GM23338 (cell line): Measurements from ENCODE around the gene PTGIS. TPM values are rescaled to one million over a fixed set of nuclear protein-coding genes. Genes with fewer than 3 reads are reported as not detected.

Experiments used
- ATAC-seq: fragments of 200-7000 bp; cut with Tn5 transposase; 3 replicates; pipeline ENCODE4 v1.9.1; 2020
- DNase-seq: peaks from one replicate; pipeline ENCODE4 v3.0.0-alpha.2; 2015; ENCODE audit warnings: low spot score
- H2AFZ ChIP-seq: fragments of 200-600 bp; sonication (generic); 2 replicates; pipeline ENCODE4 v1.8.0; 2016; ENCODE audit warnings: antibody characterized with exemption, mild to moderate bottlenecking, moderate library complexity
- H3F3A ChIP-seq: fragments of 200-600 bp; sonication (generic); replicated peaks from 2 replicates; pipeline ENCODE4 v1.8.0; 2017; ENCODE audit warnings: antibody characterized with exemption, mixed run types, low read depth
- H3K27ac ChIP-seq: fragments of 200-600 bp; sonication (generic); 2 replicates; pipeline ENCODE4 v1.6.1; 2016; ENCODE audit warnings: low read depth
- H3K27me3 ChIP-seq: fragments of 200-600 bp; sonication (generic); 2 replicates; pipeline ENCODE4 v1.8.0; 2016; ENCODE audit warnings: mild to moderate bottlenecking, mixed run types, moderate library complexity; ENCODE audit not compliant: insufficient read depth
- H3K36me3 ChIP-seq: fragments of 200-600 bp; sonication (generic); 2 replicates; pipeline ENCODE4 v1.8.0; 2016; ENCODE audit warnings: mild to moderate bottlenecking; ENCODE audit not compliant: insufficient read depth
- H3K4me1 ChIP-seq: fragments of 200-600 bp; sonication (generic); 2 replicates; pipeline ENCODE4 v1.8.0; 2016; ENCODE audit warnings: mild to moderate bottlenecking, moderate library complexity; ENCODE audit not compliant: insufficient read depth
- H3K4me2 ChIP-seq: fragments of 200-600 bp; sonication (generic); 2 replicates; pipeline ENCODE4 v1.7.1; 2017; ENCODE audit warnings: mixed run types
- H3K4me3 ChIP-seq: fragments of 200-600 bp; sonication (generic); 2 replicates; pipeline ENCODE4 v1.6.1; 2016; ENCODE audit warnings: mixed run types
- H3K79me2 ChIP-seq: fragments of 200-600 bp; sonication (generic); replicated peaks from 2 replicates; pipeline ENCODE4 v1.8.0; 2017; ENCODE audit warnings: mild to moderate bottlenecking; ENCODE audit not compliant: insufficient read depth
- H3K9me2 ChIP-seq: fragments of 200-600 bp; sonication (generic); 2 replicates; pipeline ENCODE4 v1.8.0; 2017; ENCODE audit not compliant: insufficient read depth
- H4K20me1 ChIP-seq: fragments of 200-600 bp; sonication (generic); replicated peaks from 2 replicates; pipeline ENCODE4 v1.8.0; 2017; ENCODE audit warnings: mild to moderate bottlenecking; ENCODE audit not compliant: insufficient read depth
- H3K27ac Mint-ChIP-seq: 2 replicates; pipeline ENCODE4 v1.8.0; 2020; ENCODE audit warnings: inconsistent platforms, mild to moderate bottlenecking, moderate library complexity, mixed read lengths
- H3K27me3 Mint-ChIP-seq: 3 replicates; pipeline ENCODE4 v1.8.0; 2022; ENCODE audit warnings: low read depth, mild to moderate bottlenecking, moderate library complexity, mixed read lengths, inconsistent platforms; ENCODE audit not compliant: insufficient read depth, poor library complexity
- H3K36me3 Mint-ChIP-seq: 3 replicates; pipeline ENCODE4 v1.8.0; 2021; ENCODE audit warnings: low read depth, mild to moderate bottlenecking, inconsistent platforms, moderate library complexity, mixed read lengths
- H3K4me1 Mint-ChIP-seq: 3 replicates; pipeline ENCODE4 v1.8.0; 2020; ENCODE audit warnings: mild to moderate bottlenecking, inconsistent platforms, mixed read lengths
- H3K4me3 Mint-ChIP-seq: 3 replicates; pipeline ENCODE4 v1.8.0; 2021; ENCODE audit warnings: moderate library complexity, mild to moderate bottlenecking, inconsistent platforms, mixed read lengths
- H3K9me3 Mint-ChIP-seq: 3 replicates; pipeline ENCODE4 v1.8.0; 2020; ENCODE audit warnings: moderate library complexity, mild to moderate bottlenecking, inconsistent platforms, mixed read lengths
- CREB1 ChIP-seq: fragments of 250-450 bp; sonication (Bioruptor Pico); IDR thresholded peaks from 2 replicates; pipeline ENCODE4 v1.5.0; 2020; ENCODE audit warnings: low read depth, mild to moderate bottlenecking, moderate library complexity
- JUNB ChIP-seq: IDR thresholded peaks from one replicate; pipeline ENCODE4 v1.6.1; 2016; ENCODE audit warnings: antibody characterized with exemption; ENCODE audit not compliant: unreplicated experiment
- NANOG ChIP-seq: IDR thresholded peaks from 2 replicates; pipeline ENCODE4 v1.6.1; 2016; ENCODE audit warnings: antibody characterized with exemption, borderline replicate concordance
- POLR2AphosphoS5 ChIP-seq: IDR thresholded peaks from 2 replicates; pipeline ENCODE4 v1.6.1; 2016; ENCODE audit warnings: antibody characterized with exemption, low read depth
- polyA plus RNA-seq: library from polyadenylated mRNA; unstranded; fragments of >200 nt; fragmentation: Nextera tagmentation; extraction: Ambion mirVana; gene quantifications from 2 replicates; pipeline ENCODE4 v1.2.1, GENCODE V29; 2016
- total RNA-seq: library from RNA; depleted of rRNA; stranded (reverse); fragments of >200 nt; shearing (Covaris generic); gene quantifications from 2 replicates; pipeline ENCODE4 v1.2.3, GENCODE V29; 2014
- TF ChIP-seq, protein P1 (sequence below), 2 experiments: fragments of 200-600 bp in 1 of 2; sonication (generic) in 1 of 2; conservative IDR thresholded peaks; 2 replicates each; pipeline versions ENCODE4 v1.5.1 to v1.6.1; 2016 to 2017; ENCODE audit warnings: antibody characterized with exemption in 2 of 2, low read depth in 2 of 2, mild to moderate bottlenecking in 2 of 2, moderate library complexity in 1 of 2
- TF ChIP-seq, protein P2 (sequence below): fragments of 250-450 bp; sonication (Bioruptor Pico); IDR thresholded peaks from 2 replicates; pipeline ENCODE4 v1.5.0; 2020; ENCODE audit warnings: mild to moderate bottlenecking, moderate library complexity

Gene PTGIS
- total and polyA plus RNA-seq, 2 experiments from 2014 or later = 6.6 to 28.7 TPM

DNA sequence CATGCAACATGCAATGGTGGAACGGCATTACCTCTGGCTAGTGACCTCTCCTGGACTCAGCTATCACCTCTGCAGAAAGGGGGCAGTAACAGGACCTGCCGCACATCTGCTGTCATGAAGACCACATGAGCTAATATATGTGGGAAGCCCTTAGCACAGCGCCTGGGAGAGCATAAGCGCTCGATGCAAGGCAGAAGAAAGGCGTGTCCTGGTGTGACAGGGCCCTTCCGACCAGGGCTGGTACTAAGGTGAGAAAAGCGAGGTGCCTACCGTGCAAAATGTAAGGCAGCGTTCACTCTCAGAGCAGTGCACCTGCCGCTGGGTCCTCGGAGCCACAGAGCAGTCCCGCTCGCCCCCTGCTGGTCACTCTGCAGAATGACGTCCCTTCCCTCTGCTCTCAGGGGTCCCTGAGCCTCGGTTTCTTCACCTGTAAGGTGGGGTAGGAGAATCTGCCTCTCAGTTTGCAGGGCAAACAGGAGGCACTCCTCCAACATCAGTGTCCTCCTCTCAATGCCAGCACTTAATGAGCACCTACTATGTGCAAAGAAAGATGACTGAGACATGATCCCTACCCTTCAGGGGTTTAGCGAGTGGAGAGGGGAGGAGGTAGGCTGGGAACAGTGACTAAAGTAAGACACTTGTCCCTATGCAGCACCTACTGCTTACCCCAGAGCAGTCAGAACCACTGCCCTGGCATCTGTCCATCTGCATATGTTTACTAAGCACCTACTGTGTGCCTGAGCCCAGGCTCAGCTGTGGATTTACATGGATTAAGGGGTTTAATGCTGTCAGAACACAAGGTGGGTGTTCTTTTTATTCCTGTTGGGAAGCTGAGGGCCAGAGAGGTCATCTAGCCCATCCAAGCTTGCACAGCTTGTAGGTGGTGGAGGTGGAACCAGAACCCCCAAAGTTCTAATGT is 41.1 kb upstream of the PTGIS start:
- TF ChIP-seq, protein P1, sequence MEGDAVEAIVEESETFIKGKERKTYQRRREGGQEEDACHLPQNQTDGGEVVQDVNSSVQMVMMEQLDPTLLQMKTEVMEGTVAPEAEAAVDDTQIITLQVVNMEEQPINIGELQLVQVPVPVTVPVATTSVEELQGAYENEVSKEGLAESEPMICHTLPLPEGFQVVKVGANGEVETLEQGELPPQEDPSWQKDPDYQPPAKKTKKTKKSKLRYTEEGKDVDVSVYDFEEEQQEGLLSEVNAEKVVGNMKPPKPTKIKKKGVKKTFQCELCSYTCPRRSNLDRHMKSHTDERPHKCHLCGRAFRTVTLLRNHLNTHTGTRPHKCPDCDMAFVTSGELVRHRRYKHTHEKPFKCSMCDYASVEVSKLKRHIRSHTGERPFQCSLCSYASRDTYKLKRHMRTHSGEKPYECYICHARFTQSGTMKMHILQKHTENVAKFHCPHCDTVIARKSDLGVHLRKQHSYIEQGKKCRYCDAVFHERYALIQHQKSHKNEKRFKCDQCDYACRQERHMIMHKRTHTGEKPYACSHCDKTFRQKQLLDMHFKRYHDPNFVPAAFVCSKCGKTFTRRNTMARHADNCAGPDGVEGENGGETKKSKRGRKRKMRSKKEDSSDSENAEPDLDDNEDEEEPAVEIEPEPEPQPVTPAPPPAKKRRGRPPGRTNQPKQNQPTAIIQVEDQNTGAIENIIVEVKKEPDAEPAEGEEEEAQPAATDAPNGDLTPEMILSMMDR (conservative IDR thresholded peaks at IDR 0.05; ENCODE audit: low read depth in 2 of 2) = peak; percentile 91 to 95
- TF ChIP-seq NANOG (no peak), JUNB (no peak), CREB1 (CRISPR knock-in tag) (peak; percentile 67), POLR2AphosphoS5 (no peak)
- TF ChIP-seq, protein P2, sequence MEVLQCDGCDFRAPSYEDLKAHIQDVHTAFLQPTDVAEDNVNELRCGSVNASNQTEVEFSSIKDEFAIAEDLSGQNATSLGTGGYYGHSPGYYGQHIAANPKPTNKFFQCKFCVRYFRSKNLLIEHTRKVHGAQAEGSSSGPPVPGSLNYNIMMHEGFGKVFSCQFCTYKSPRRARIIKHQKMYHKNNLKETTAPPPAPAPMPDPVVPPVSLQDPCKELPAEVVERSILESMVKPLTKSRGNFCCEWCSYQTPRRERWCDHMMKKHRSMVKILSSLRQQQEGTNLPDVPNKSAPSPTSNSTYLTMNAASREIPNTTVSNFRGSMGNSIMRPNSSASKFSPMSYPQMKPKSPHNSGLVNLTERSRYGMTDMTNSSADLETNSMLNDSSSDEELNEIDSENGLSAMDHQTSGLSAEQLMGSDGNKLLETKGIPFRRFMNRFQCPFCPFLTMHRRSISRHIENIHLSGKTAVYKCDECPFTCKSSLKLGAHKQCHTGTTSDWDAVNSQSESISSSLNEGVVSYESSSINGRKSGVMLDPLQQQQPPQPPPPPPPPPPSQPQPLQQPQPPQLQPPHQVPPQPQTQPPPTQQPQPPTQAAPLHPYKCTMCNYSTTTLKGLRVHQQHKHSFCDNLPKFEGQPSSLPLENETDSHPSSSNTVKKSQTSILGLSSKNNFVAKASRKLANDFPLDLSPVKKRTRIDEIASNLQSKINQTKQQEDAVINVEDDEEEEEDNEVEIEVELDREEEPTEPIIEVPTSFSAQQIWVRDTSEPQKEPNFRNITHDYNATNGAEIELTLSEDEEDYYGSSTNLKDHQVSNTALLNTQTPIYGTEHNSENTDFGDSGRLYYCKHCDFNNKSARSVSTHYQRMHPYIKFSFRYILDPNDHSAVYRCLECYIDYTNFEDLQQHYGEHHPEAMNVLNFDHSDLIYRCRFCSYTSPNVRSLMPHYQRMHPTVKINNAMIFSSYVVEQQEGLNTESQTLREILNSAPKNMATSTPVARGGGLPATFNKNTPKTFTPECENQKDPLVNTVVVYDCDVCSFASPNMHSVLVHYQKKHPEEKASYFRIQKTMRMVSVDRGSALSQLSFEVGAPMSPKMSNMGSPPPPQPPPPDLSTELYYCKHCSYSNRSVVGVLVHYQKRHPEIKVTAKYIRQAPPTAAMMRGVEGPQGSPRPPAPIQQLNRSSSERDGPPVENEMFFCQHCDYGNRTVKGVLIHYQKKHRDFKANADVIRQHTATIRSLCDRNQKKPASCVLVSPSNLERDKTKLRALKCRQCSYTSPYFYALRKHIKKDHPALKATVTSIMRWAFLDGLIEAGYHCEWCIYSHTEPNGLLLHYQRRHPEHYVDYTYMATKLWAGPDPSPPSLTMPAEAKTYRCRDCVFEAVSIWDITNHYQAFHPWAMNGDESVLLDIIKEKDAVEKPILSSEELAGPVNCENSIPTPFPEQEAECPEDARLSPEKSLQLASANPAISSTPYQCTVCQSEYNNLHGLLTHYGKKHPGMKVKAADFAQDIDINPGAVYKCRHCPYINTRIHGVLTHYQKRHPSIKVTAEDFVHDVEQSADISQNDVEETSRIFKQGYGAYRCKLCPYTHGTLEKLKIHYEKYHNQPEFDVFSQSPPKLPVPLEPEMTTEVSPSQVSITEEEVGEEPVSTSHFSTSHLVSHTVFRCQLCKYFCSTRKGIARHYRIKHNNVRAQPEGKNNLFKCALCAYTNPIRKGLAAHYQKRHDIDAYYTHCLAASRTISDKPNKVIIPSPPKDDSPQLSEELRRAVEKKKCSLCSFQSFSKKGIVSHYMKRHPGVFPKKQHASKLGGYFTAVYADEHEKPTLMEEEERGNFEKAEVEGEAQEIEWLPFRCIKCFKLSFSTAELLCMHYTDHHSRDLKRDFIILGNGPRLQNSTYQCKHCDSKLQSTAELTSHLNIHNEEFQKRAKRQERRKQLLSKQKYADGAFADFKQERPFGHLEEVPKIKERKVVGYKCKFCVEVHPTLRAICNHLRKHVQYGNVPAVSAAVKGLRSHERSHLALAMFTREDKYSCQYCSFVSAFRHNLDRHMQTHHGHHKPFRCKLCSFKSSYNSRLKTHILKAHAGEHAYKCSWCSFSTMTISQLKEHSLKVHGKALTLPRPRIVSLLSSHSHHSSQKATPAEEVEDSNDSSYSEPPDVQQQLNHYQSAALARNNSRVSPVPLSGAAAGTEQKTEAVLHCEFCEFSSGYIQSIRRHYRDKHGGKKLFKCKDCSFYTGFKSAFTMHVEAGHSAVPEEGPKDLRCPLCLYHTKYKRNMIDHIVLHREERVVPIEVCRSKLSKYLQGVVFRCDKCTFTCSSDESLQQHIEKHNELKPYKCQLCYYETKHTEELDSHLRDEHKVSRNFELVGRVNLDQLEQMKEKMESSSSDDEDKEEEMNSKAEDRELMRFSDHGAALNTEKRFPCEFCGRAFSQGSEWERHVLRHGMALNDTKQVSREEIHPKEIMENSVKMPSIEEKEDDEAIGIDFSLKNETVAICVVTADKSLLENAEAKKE (CRISPR knock-in tag) = no peak
- Histone ChIP-seq H3F3A (no peaks in the 10 kb centered on the region), H2AFZ (peak overlapping the region; percentile 78; the same call in 1 of the 2 replicates), H3K9me2 (no peaks in the 10 kb centered on the region), H3K36me3 (no peaks in the 10 kb centered on the region), H3K4me3 (peak overlapping the region; percentile 50), H3K79me2 (no peaks in the 10 kb centered on the region), H3K27ac (no peak overlapping the region), H3K4me1 (no peaks in the 10 kb centered on the region; the same call in 1 of the 2 replicates), H3K27me3 (no peaks in the 10 kb centered on the region), H4K20me1 (no peaks in the 10 kb centered on the region), H3K4me2 (peak overlapping the region; percentile 79)
- DNase-seq (peak; percentile 84), ATAC-seq (peak; percentile 59)
- H3K27ac Mint-ChIP-seq = no peak overlapping the region
- peaks cover 5% of the 10 kb centered on the region; the same call in 2 of the 3 replicates for H3K4me1 Mint-ChIP-seq
- no peaks in the 10 kb centered on the region for H3K36me3 Mint-ChIP-seq
- peak overlapping the region; percentile 55; the same call in 2 of the 3 replicates for H3K4me3 Mint-ChIP-seq
- H3K9me3 Mint-ChIP-seq = no peaks in the 10 kb centered on the region
- peaks cover 6% of the 10 kb centered on the region for H3K27me3 Mint-ChIP-seq
